ENCODE data around the gene LYRM4.

LYRM4 gene

DNA sequence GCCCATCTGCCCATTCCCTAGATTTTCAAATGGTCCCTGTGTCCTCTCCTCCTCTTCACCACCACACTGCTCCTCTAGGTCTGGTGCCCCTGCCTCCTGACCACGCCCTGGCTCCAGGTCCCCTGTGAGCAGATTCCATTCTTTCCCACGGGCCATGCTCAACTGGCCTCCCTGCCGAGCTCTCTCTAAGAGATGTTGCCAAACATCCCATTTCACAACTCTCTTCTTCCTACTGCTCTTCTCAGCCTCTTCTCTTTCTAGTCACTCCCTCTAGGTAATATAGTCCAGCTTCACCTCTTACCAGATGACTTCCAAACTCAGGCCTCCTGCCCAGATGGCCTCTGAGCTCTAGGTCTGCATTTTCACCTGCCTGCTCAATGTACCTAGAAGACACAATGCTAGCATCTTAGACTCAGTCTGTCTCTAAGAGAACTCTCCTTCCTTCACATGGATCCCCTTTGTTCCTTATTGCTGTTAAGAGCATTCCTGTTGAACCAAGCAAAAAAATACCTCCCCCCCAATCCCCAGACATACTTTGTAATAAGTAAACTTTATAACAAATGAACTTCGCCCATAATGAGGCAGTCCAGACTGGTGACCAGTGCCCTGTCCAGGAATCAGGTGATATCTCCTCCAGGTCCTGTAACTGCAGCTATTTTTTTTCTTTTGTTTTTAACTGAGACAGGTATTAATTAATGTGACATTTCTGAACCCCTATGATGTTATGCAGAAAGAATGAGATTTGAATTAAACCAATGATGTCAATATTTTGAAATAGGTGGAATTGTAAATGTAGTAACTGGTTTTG lies 79.0 kb downstream of the LYRM4 start:
- no peak overlapping the region for H3K27ac ChIP-seq
- DNase-seq (ENCODE audit: low read depth, low spot score): no peak

DNA sequence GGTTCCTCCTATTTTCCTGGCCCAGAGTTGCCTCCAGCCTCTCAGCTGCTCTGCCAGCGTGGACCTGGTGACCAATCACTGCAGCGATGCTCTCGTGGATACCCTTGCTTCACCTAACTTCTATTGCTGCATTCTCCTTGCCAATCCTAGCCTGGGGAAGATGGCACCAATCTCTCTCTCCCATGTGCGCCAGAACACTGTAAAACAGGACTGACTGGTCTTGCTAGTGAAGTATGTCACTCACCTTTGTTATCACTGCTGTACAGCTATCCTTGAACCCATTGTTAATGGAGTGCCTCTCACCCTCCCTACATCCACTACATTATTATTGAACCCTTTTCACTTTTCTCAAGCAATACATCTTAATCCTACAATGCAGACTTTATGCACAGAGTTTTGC lies 80.1 kb downstream of the LYRM4 start:
- no peak overlapping the region for H3K27ac ChIP-seq

DNA sequence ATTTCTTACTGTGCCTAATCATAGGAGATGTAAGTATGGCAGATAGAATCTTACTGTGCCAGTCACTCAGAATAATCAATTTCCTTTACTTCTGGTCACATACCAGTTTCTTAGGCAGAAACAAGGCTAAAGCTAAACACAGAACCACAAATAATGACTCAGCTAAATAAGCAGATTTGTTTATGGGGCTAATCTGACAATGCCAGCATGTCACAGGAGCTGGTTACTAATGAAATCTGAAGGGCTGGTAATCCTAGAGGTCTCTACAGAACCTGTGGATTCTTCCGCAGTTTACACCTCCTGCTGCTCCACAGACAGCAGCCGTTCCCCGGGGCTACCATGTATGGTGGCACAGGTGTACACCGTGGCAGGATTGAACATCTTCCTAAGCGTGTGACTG lies 80.8 kb downstream of the LYRM4 start:
- no peak for DNase-seq (ENCODE audit: low read depth, low spot score)
- no peak overlapping the region for H3K27ac ChIP-seq

More for the DNA sequence above, 80.1 kb downstream of the LYRM4 start:
- no peak for DNase-seq (ENCODE audit: low read depth, low spot score)

DNA sequence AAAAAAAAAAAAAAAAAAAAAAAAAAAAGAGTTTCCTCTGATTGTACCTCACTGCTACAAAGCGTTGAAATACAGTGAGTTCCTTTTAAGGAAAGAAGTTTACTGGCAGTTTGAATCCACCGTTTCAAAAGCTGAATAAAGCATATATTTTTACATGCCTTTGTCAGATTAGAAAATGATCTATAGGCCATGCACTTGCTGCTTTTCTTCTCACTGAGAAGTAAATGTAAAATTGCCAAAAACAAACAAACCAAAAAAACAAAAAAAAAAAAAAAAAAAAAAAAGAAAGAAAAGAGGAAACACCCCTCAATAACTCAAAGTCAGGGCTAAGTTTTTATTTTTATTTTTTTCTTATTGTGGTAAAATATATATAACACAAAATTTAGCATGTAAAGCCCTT lies 81.9 kb downstream of the LYRM4 start:
- H3K27ac ChIP-seq: no peak overlapping the region
- no peak for DNase-seq (ENCODE audit: low read depth, low spot score)

DNA sequence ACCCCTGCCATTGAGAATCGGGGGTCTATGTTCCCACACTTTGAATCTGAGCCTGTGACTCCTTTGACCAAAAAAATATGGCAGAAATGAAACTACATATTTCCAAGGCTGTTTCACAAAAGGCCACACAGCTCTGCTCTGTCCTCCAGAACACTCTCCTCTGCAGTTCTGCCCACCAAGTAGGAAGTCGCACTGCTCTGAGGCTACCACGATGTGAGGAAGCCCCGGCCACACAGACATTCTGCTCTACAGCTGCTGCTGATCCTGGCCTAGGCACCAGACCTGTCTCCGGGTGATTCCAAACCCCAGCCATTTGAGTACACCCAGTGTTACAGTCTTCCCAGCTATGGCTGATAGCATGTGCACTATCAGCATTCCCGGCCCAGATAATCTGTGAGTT lies 85.1 kb downstream of the LYRM4 start:
- DNase-seq (ENCODE audit: low read depth, low spot score): no peak
- no peak overlapping the region for H3K27ac ChIP-seq

DNA sequence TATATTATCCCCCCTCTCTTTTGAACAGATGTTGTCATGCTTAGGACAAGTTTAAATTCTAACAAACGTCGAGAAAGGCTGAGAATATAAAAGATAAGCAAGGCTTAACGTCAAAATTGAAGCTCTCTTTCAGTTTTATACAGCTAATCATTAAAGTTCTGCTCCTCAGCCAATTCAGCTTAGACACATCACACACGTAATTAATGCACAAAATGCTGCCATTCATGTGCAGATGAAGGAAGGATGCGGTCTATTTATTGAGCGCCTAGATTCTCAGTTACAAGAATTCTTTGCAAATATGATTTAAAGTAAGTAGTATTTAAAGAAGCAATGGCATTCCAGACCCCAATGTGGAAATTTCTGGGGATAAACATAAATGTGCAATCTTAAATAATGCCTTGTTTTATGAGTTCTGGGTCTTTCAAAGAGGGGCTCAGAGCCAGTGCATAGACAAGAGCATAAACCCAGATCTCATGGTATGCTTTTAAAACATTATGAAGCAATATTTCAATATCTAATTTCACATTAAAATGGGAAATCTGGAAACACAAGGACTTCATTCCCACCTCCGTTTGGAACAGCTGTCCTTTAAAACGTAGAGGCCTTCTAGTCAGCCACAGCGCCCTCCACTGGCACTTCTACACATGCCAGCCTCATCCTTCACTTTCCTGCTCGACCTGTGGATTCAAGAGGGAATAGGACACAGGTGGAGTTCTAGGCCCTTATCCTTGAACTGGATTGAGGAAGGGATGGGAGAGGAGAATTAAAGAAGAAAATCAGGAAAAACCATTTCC lies 85.8 kb downstream of the LYRM4 start:
- H3K27ac ChIP-seq: no peak overlapping the region
- DNase-seq (ENCODE audit: low read depth, low spot score): no peak

DNA sequence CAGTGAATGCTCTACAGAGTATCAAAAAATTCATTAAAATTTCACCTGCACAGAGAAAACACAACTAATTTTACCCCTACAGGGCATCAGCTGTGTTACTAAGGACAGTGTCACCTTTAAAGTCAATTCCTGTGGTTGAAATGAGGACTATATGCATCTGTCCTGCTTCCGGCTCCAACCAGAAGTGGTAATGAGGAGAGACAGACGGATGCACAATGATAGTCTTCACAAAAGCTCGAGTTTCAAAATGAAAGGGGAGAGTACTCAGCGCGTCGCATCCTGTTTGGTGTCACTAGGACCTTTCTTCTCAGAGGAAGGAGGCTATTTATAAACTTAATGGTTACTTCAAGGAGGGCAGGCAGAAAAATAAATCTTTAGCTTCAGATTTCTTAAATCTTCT lies 86.5 kb downstream of the LYRM4 start:
- DNase-seq (ENCODE audit: low read depth, low spot score): no peak
- H3K27ac ChIP-seq: no peak overlapping the region

DNA sequence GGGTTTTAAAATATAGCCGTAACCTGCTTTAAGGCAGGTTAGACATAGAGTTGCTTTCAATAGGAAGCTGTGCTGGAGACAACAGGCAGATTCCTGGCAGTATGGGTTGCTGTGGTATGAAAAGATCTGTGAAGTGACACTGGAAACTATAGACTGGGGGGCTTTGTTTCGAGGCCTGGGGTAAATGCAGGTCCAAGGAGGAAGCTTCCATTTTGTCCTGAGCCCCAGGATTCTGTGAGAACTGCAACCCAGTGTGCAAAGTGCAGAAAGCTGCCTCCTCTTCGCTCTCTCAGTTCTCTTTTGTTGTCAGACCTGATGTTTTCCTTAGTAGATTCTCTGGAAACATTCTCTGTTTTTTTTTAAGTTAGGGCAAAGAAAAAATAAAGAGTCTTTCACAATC lies 86.9 kb downstream of the LYRM4 start:
- H3K27ac ChIP-seq: no peak overlapping the region
- no peak for DNase-seq (ENCODE audit: low read depth, low spot score)

DNA sequence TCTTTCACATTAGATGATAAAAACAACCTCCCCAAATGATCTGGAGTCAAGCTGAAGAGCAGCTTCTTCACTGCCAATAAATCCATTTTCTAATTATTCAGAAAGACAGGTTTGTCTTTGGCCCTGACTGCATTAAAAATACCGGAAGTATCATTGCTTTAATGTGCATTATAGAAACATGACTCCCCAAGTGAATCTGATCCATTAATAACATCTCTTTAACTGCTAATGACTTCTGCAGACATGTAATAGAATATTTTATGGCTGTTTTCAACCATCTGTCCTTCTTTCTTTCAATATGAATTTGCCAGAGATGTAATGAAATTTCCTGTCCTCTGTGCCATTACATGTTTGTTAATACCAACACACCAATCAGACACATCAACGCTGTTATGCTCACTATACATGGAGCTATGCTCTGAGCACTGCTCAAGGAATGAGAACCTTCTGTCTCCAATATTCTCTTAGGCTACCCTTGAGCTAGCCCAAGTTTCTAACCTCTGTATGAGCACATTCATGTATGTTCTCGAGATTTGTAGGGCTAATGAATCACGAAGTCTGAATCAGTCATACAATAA lies 87.8 kb downstream of the LYRM4 start:
- DNase-seq (ENCODE audit: low read depth, low spot score): no peak
- H3K27ac ChIP-seq: no peak overlapping the region

DNA sequence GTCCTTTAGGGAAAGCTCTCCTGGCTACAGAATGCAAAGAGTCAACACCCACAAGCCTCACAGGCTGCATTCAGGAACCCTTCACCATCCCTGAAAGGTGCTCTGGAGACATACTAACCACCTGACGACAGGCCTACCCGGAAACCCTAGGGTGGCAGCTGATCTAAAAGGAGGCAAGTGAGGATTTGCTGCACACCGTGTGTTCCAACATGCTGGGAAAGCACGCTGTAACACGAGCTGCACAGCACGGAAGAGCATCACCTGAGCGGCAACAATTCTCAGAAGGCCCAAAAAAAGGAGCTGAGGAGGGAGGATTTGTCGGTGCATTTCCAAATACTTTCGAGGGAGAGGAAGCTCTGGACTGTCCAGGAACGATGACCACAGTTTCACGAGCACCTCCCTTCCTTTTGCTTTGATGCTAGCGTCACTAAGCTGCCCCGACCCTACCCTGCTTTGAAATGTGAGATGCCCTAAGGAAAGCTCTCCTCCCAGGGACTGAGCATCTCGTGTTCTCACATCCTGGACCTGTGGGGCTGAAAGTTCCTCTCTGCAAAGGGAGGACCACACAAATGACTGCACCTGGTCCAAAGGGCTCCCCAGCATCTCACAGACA lies 88.6 kb downstream of the LYRM4 start:
- H3K27ac ChIP-seq: no peak overlapping the region
- DNase-seq (ENCODE audit: low read depth, low spot score): no peak

DNA sequence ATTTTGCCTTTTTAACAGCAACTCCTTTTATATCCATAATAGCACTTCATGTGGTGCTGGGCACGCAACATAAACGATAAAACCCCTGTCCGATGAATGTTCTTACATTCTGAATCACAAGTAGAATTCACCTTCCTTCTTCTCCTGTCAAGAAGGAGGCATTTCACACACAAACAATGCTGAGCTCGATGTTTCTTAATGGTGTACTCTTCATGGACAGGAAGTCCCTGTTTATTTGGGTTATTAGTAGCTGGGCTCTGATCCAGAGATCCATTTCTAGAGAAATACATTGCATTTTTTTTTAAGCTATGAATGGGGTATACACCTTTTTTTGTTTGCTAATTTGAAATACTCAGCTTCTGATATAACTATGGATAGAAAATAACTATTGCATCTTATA lies 93.2 kb downstream of the LYRM4 start:
- no peak overlapping the region for H3K27ac ChIP-seq
- DNase-seq (ENCODE audit: low read depth, low spot score): no peak

DNA sequence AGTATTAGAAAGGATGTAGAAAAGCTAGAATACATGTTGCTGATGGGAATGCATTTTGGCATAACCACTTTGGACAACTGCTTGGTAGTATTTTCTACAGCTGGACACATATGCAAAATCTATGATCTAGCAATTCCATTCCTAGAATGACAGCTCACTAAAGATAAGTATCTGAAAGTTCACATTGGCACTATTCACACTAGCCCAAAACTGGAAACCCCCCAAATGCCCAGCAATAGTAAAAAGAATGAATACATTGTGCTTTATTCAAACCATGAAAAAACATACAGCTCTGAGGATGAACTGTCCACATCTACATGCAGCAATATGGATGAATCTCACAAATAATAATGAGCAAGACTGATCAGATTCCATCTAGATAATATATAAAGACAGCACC lies 96.7 kb downstream of the LYRM4 start:
- H3K27ac ChIP-seq: no peak overlapping the region
- no peak for DNase-seq (ENCODE audit: low read depth, low spot score)

DNA sequence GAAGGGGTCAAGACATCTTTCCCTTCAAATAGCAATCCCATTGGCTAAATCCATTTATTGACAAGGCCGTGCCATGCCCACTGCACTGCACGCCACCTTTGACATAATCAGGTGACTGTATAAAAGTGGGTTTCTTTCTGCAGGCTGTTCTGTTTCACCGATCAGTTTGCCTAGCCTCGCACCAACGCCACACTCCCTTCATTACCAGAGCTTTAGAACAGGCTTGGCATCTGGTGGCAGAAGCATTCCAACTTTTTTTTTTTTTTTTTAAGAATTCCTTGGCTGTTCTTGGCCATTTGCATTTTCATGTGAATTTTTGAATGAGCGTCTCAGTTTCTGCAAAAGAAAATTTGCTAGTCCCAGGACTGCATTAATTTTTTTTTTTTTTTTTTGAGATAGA lies 97.5 kb downstream of the LYRM4 start:
- H3K27ac ChIP-seq: no peak overlapping the region
- no peak for DNase-seq (ENCODE audit: low read depth, low spot score)

DNA sequence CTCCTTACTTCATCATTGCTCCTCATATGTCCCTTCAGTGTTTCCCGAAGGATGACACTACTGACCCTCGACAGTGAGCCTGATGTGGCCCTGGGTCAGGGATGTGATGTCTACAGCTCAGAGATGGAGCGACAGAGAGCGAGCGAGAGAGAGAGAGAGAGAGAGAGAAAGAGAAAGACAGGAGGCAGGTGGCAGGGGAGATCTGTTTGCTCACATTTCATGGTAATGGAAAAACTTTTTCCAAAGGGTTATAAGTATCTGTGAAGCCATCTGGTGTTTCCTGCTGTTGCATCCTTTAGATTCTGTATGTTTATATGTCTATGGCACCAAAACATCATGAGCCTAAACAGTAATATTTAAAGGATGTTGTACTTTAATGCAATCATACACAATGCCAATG lies 98.4 kb downstream of the LYRM4 start:
- no peak overlapping the region for H3K27ac ChIP-seq

DNA sequence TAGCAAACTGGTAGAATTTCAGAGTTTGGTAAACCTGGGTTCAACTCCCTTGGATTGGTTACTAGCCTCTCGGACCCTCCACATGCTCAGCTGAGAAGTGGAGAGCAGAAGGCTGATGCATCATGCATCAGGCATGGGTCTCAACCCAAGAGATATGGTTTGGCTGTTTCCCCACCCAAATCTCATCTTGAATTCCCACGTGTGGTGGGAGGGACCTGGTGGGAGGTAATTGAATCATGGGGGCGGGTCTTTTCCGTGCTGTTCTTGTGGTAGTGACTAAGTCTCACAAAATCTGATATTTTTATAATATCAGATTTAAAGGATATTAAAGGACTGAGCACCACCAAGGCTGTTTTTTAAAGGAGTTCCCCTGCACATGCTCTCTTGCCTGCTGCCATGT lies 100.5 kb downstream of the LYRM4 start:
- H3K27ac ChIP-seq: no peak overlapping the region
- DNase-seq (ENCODE audit: low read depth, low spot score): no peak

More for the DNA sequence above, 98.4 kb downstream of the LYRM4 start:
- no peak for DNase-seq (ENCODE audit: low read depth, low spot score)

DNA sequence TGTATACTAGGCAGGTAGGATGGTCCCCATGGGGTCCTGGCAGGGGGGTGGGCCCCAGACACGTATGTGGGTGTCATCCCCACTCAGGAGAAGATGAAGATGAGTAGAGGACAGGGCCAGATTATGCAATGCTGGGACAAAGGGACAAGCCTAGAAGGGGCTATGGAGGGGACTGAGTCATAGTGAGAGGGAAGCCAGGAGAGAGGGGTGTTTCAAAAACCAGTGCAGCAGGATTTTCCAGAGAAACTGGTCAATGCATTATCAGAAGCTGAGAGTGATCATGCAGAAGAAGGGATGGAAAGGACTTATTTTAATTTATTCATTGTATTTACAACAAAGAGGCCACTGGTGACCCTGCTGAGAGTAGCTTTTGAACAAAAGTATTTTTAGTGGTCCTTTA lies 101.6 kb downstream of the LYRM4 start:
- no peak overlapping the region for H3K27ac ChIP-seq
- no peak for DNase-seq (ENCODE audit: low read depth, low spot score)

DNA sequence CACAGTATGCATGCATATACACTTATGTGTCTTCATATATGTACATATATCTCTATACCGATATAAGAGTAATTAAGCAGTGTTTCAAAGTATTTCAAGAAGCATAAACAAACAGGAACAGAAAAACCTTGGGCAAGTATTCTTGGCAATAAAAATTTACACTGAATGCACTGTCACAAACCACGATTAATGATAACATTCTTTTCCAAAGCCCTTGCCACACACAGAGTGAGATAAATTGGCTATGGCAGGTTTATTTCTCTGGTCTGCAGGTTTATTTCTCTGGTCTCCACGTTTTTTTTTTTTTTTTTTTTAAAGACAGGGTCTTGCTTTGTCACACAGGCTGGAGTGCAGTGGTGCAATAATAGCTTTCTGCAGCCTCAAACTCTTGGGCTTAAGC lies 102.6 kb downstream of the LYRM4 start:
- H3K27ac ChIP-seq: no peak overlapping the region
- DNase-seq (ENCODE audit: low read depth, low spot score): no peak

DNA sequence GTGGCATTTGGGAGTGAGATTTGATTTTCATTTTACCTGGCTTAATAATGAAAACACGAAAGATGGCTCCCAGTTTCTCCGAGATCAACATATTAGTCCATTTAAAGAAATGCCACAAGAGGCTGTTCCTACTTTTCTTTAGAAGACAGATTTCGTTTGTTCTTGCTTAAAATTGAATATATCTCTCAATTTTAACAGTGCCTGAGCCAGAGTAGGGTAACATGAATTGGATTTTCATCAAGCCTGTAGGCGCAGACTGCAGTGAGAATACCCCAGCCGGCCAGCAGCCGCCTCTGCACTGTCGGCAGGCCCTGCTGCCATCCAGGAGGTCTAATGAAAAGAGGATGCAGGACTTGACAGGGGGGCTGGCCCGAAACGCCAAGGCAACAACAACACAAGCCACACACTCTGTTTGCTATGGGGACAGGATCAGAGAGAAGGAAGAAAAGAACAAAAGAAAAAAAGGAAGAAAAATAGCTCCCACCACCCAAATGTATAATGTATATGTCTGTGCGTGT lies 103.1 kb downstream of the LYRM4 start:
- H3K27ac ChIP-seq: no peak overlapping the region
- DNase-seq (ENCODE audit: low read depth, low spot score): no peak

DNA sequence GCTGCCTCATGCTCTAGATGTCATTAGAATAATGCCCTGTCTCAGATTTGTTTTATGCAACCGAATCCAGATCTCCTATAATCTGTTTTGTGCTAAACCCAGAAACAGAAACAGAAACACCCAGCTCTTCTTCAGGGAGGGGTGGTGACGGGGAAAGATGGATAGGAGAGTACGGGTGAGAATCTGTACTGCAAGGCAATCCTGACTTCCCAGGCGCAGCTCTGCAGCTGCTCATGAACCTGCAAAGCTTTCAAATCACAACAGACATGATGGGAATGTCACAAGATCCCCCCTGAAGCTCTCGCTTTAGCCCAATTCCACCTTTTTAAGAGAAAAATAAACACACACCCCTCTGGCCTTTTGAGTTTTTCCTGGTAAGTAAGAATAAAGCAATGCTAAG lies 104.1 kb downstream of the LYRM4 start:
- no peak overlapping the region for H3K27ac ChIP-seq
- no peak for DNase-seq (ENCODE audit: low read depth, low spot score)

DNA sequence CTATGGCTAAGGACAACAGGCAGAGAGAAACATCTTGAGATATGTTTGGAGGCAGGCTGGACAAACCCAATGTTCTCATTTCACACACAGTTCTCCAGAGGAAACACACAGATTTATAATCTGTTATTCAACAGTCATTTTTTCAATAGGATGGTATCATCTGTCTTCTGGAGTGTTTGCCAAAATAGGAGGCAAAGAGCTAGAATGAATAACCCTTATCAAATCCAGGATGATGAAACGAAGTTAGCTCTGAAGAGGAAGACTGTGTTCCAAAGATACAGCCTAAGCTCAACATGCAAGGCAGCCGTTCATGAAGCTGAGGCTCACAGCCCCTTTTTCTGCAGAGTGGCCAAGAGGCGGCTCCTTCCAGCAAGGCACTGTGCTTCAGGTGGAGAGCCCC lies 104.8 kb downstream of the LYRM4 start:
- DNase-seq (ENCODE audit: low read depth, low spot score): no peak
- no peak overlapping the region for H3K27ac ChIP-seq

DNA sequence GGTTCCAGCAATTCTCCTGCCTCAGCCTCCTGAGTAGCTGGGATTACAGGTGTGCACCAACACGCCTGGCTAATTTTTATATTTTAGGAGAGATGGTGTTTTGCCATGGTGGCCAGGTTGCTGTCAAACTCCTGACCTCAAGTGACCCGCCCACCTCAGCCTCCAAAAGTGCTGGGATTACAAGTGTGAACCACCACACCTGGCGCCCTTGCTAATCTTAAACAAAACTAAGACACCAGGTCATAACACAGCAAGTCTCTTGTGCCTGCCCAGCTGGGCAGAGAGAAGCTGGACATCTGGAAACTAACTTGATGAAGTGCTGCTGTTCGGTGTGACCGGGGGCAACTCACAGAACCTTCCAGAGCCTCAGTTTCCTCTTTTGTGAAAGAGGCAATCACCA lies 107.6 kb downstream of the LYRM4 start:
- DNase-seq (ENCODE audit: low read depth, low spot score): no peak
- H3K27ac ChIP-seq: no peak overlapping the region
